ENCODE measurements around the gene PDE11A.

GRCh38 chr2:177578454-177578853 lies 494.1 kb downstream of the PDE11A start:
- TF ChIP-seq, protein P1, sequence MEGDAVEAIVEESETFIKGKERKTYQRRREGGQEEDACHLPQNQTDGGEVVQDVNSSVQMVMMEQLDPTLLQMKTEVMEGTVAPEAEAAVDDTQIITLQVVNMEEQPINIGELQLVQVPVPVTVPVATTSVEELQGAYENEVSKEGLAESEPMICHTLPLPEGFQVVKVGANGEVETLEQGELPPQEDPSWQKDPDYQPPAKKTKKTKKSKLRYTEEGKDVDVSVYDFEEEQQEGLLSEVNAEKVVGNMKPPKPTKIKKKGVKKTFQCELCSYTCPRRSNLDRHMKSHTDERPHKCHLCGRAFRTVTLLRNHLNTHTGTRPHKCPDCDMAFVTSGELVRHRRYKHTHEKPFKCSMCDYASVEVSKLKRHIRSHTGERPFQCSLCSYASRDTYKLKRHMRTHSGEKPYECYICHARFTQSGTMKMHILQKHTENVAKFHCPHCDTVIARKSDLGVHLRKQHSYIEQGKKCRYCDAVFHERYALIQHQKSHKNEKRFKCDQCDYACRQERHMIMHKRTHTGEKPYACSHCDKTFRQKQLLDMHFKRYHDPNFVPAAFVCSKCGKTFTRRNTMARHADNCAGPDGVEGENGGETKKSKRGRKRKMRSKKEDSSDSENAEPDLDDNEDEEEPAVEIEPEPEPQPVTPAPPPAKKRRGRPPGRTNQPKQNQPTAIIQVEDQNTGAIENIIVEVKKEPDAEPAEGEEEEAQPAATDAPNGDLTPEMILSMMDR (IDR thresholded peaks at IDR 0.05) = no peak
- no peak for TF ChIP-seq ZFX (IDR thresholded peaks at IDR 0.05; ENCODE audit: borderline replicate concordance)
